ENCODE data around the gene DIAPH3.
A peak's percentile ranks its signal among the peaks of the same experiment; 100 is the strongest.

DIAPH3 gene

GRCh38 chr13:59801107-59801880, 362.4 kb downstream of the DIAPH3 start:
- no peak for DNase-seq (ENCODE audit: low spot score)

GRCh38 chr13:59793107-59793506, 370.6 kb downstream of the DIAPH3 start:
- H3K23ac ChIP-seq (ENCODE audit: low read depth, low read length, poor library complexity): no peak overlapping the region
- no peak overlapping the region for H2BK120ac ChIP-seq (ENCODE audit: low read depth, low read length)
- no peak overlapping the region for H3K4me2 ChIP-seq (ENCODE audit: insufficient read depth, low read length, poor library complexity, severe bottlenecking)
- no peak overlapping the region for H2AK5ac ChIP-seq (ENCODE audit: low read depth, low read length)
- H3K14ac ChIP-seq (ENCODE audit: low read length): no peak overlapping the region
- H3K9me3 ChIP-seq (replicated peaks in 1 of 2; ENCODE audit: control insufficient read depth in 2 of 2, insufficient read depth in 1 of 2, low read depth in 1 of 2, low read length in 2 of 2): peaks cover 3 to 4% of the 10 kb centered on the region in 2 donors
- 100% methylated on average over 1 of the region's 2 CpGs; no CpG with 5 or more reads in 1 of the 2 donors for WGBS, 2 donors (ENCODE audit: extremely low coverage in 2 of 2, insufficient read length in 2 of 2, insufficient replicate concordance in 1 of 2)
- H3K36me3 ChIP-seq (replicated peaks in 1 of 2; ENCODE audit: control insufficient read depth in 2 of 2, insufficient read depth in 2 of 2, low read length in 2 of 2): no peaks in the 10 kb centered on the region
- H3K9ac ChIP-seq (ENCODE audit: low read depth, low read length, poor library complexity): no peak overlapping the region
- H2BK5ac ChIP-seq (ENCODE audit: low read length): no peak overlapping the region
- no peak overlapping the region for H2BK12ac ChIP-seq (ENCODE audit: low read length)
- H3K4me1 ChIP-seq (ENCODE audit: control insufficient read depth in 2 of 2, insufficient read depth in 1 of 2, low read depth in 1 of 2, low read length in 2 of 2): peaks cover 2 to 8% of the 10 kb centered on the region in 2 donors
- no peak overlapping the region for H3K27ac ChIP-seq (replicated peaks; ENCODE audit: low read length)
- no peak overlapping the region for H4K8ac ChIP-seq (ENCODE audit: low read depth, low read length)
- no peak for DNase-seq (ENCODE audit: low spot score)
- H2AFZ ChIP-seq (ENCODE audit: low read length): no peak overlapping the region
- no peak overlapping the region for H3K4me3 ChIP-seq (ENCODE audit: low read length in 2 of 2)
- no peak overlapping the region for H2BK15ac ChIP-seq (ENCODE audit: low read length)
- no peak overlapping the region for H3K18ac ChIP-seq (ENCODE audit: low read length)
- no peak overlapping the region for H3K4ac ChIP-seq (ENCODE audit: low read length)
- no peak overlapping the region for H4K91ac ChIP-seq (ENCODE audit: low read depth, low read length, poor library complexity)
- H3K27me3 ChIP-seq (ENCODE audit: control insufficient read depth in 3 of 3, insufficient read depth in 3 of 3, low read depth in 1 of 3, low read length in 3 of 3): peaks cover 0 to 1% (median 0%) of the 10 kb centered on the region in 3 experiments
- no peaks in the 10 kb centered on the region for H3K79me1 ChIP-seq (ENCODE audit: low read depth, low read length)

More at GRCh38 chr13:59801107-59801880, 362.4 kb downstream of the DIAPH3 start:
- Histone ChIP-seq H2BK5ac (ENCODE audit: low read length) (no peak overlapping the region), H3K4ac (ENCODE audit: low read length) (no peak overlapping the region), H4K8ac (ENCODE audit: low read depth, low read length) (no peak overlapping the region), H4K91ac (ENCODE audit: low read depth, low read length, poor library complexity) (no peak overlapping the region), H2AFZ (ENCODE audit: low read length) (no peak overlapping the region), H3K4me3 (ENCODE audit: low read length in 2 of 2) (no peak overlapping the region), H3K27ac (replicated peaks; ENCODE audit: low read length) (no peak overlapping the region), H2BK15ac (ENCODE audit: low read length) (no peak overlapping the region), H3K9ac (ENCODE audit: low read depth, low read length, poor library complexity) (no peak overlapping the region), H3K23ac (ENCODE audit: low read depth, low read length, poor library complexity) (no peak overlapping the region), H2BK120ac (ENCODE audit: low read depth, low read length) (no peak overlapping the region), H3K27me3 (ENCODE audit: control insufficient read depth in 3 of 3, insufficient read depth in 3 of 3, low read depth in 1 of 3, low read length in 3 of 3) (no peaks in the 10 kb centered on the region), H3K9me3 (replicated peaks in 1 of 2; ENCODE audit: control insufficient read depth in 2 of 2, insufficient read depth in 1 of 2, low read depth in 1 of 2, low read length in 2 of 2) (no peaks in the 10 kb centered on the region), H2BK12ac (ENCODE audit: low read length) (no peak overlapping the region), H2AK5ac (ENCODE audit: low read depth, low read length) (no peak overlapping the region), H3K79me1 (ENCODE audit: low read depth, low read length) (no peaks in the 10 kb centered on the region), H3K14ac (ENCODE audit: low read length) (no peak overlapping the region), H3K4me1 (ENCODE audit: control insufficient read depth in 2 of 2, insufficient read depth in 1 of 2, low read depth in 1 of 2, low read length in 2 of 2) (peaks cover 3 to 10% of the 10 kb centered on the region in 2 donors), H3K18ac (ENCODE audit: low read length) (no peak overlapping the region), H3K36me3 (replicated peaks in 1 of 2; ENCODE audit: control insufficient read depth in 2 of 2, insufficient read depth in 2 of 2, low read length in 2 of 2) (no peaks in the 10 kb centered on the region), H3K4me2 (ENCODE audit: insufficient read depth, low read length, poor library complexity, severe bottlenecking) (no peak overlapping the region)

GRCh38 chr13:59790626-59791025, 373.1 kb downstream of the DIAPH3 start:
- no CpG with 5 or more reads among the region's 2 CpGs for WGBS, 2 donors (ENCODE audit: extremely low coverage in 2 of 2, insufficient read length in 2 of 2, insufficient replicate concordance in 1 of 2)
- H2BK5ac ChIP-seq (ENCODE audit: low read length): no peak overlapping the region
- no peak overlapping the region for H3K4me3 ChIP-seq (ENCODE audit: low read length in 2 of 2)
- H3K79me1 ChIP-seq (ENCODE audit: low read depth, low read length): no peaks in the 10 kb centered on the region
- no peak overlapping the region for H3K4ac ChIP-seq (ENCODE audit: low read length)
- H2AK5ac ChIP-seq (ENCODE audit: low read depth, low read length): no peak overlapping the region
- H2BK12ac ChIP-seq (ENCODE audit: low read length): no peak overlapping the region
- no peak overlapping the region for H3K18ac ChIP-seq (ENCODE audit: low read length)
- no peak overlapping the region for H3K4me2 ChIP-seq (ENCODE audit: insufficient read depth, low read length, poor library complexity, severe bottlenecking)
- H3K27ac ChIP-seq (replicated peaks; ENCODE audit: low read length): no peak overlapping the region
- peak overlapping the region; percentile 30 for H2AFZ ChIP-seq (ENCODE audit: low read length)
- no peak overlapping the region for H3K9ac ChIP-seq (ENCODE audit: low read depth, low read length, poor library complexity)
- peaks cover 3 to 4% of the 10 kb centered on the region in 2 donors for H3K9me3 ChIP-seq (replicated peaks in 1 of 2; ENCODE audit: control insufficient read depth in 2 of 2, insufficient read depth in 1 of 2, low read depth in 1 of 2, low read length in 2 of 2)
- H2BK120ac ChIP-seq (ENCODE audit: low read depth, low read length): no peak overlapping the region
- peaks cover 2 to 8% of the 10 kb centered on the region in 2 donors for H3K4me1 ChIP-seq (ENCODE audit: control insufficient read depth in 2 of 2, insufficient read depth in 1 of 2, low read depth in 1 of 2, low read length in 2 of 2)
- peaks cover 0 to 1% (median 0%) of the 10 kb centered on the region in 3 experiments for H3K27me3 ChIP-seq (ENCODE audit: control insufficient read depth in 3 of 3, insufficient read depth in 3 of 3, low read depth in 1 of 3, low read length in 3 of 3)
- no peak for DNase-seq (ENCODE audit: low spot score)
- H3K23ac ChIP-seq (ENCODE audit: low read depth, low read length, poor library complexity): no peak overlapping the region
- no peak overlapping the region for H2BK15ac ChIP-seq (ENCODE audit: low read length)
- H3K36me3 ChIP-seq (replicated peaks in 1 of 2; ENCODE audit: control insufficient read depth in 2 of 2, insufficient read depth in 2 of 2, low read length in 2 of 2): no peaks in the 10 kb centered on the region
- no peak overlapping the region for H3K14ac ChIP-seq (ENCODE audit: low read length)
- no peak overlapping the region for H4K8ac ChIP-seq (ENCODE audit: low read depth, low read length)
- H4K91ac ChIP-seq (ENCODE audit: low read depth, low read length, poor library complexity): no peak overlapping the region

- H2AFZ ChIP-seq (ENCODE audit: low read length): no peak overlapping the region
- no peak overlapping the region for H2BK12ac ChIP-seq (ENCODE audit: low read length)
- H3K4me1 ChIP-seq (ENCODE audit: control insufficient read depth in 2 of 2, insufficient read depth in 1 of 2, low read depth in 1 of 2, low read length in 2 of 2): peaks cover 2 to 8% of the 10 kb centered on the region in 2 donors
- no peaks in the 10 kb centered on the region for H3K79me1 ChIP-seq (ENCODE audit: low read depth, low read length)
- H3K36me3 ChIP-seq (replicated peaks in 1 of 2; ENCODE audit: control insufficient read depth in 2 of 2, insufficient read depth in 2 of 2, low read length in 2 of 2): no peaks in the 10 kb centered on the region
- no peak overlapping the region for H3K14ac ChIP-seq (ENCODE audit: low read length)
- H2AK5ac ChIP-seq (ENCODE audit: low read depth, low read length): no peak overlapping the region
- H3K23ac ChIP-seq (ENCODE audit: low read depth, low read length, poor library complexity): no peak overlapping the region
- H3K18ac ChIP-seq (ENCODE audit: low read length): no peak overlapping the region
- peaks cover 3 to 4% of the 10 kb centered on the region in 2 donors for H3K9me3 ChIP-seq (replicated peaks in 1 of 2; ENCODE audit: control insufficient read depth in 2 of 2, insufficient read depth in 1 of 2, low read depth in 1 of 2, low read length in 2 of 2)
- peaks cover 0 to 1% (median 0%) of the 10 kb centered on the region in 3 experiments for H3K27me3 ChIP-seq (ENCODE audit: control insufficient read depth in 3 of 3, insufficient read depth in 3 of 3, low read depth in 1 of 3, low read length in 3 of 3)
- no peak overlapping the region for H4K8ac ChIP-seq (ENCODE audit: low read depth, low read length)
- H3K27ac ChIP-seq (replicated peaks; ENCODE audit: low read length): no peak overlapping the region
- no peak overlapping the region for H3K4me3 ChIP-seq (ENCODE audit: low read length in 2 of 2)
- no peak overlapping the region for H3K9ac ChIP-seq (ENCODE audit: low read depth, low read length, poor library complexity)
- no peak overlapping the region for H2BK15ac ChIP-seq (ENCODE audit: low read length)
- no CpG with 5 or more reads among the region's 6 CpGs for WGBS, 2 donors (ENCODE audit: extremely low coverage in 2 of 2, insufficient read length in 2 of 2, insufficient replicate concordance in 1 of 2)
- H2BK5ac ChIP-seq (ENCODE audit: low read length): no peak overlapping the region
- no peak overlapping the region for H2BK120ac ChIP-seq (ENCODE audit: low read depth, low read length)
- no peak overlapping the region for H3K4me2 ChIP-seq (ENCODE audit: insufficient read depth, low read length, poor library complexity, severe bottlenecking)
- DNase-seq (ENCODE audit: low spot score): no peak
- no peak overlapping the region for H3K4ac ChIP-seq (ENCODE audit: low read length)
- no peak overlapping the region for H4K91ac ChIP-seq (ENCODE audit: low read depth, low read length, poor library complexity)
Measured at GRCh38 chr13:59789558-59789957, 374.2 kb downstream of the DIAPH3 start.
